Measurements from ENCODE around the gene POMGNT1.

The POMGNT1 gene

GRCh38 chr1:46152016-46152415 is 46.2 kb downstream of the POMGNT1 start:
- no peak for DNase-seq

- DNase-seq: no peak
Measured at GRCh38 chr1:46150085-46150484, 48.1 kb downstream of the POMGNT1 start.

DNA sequence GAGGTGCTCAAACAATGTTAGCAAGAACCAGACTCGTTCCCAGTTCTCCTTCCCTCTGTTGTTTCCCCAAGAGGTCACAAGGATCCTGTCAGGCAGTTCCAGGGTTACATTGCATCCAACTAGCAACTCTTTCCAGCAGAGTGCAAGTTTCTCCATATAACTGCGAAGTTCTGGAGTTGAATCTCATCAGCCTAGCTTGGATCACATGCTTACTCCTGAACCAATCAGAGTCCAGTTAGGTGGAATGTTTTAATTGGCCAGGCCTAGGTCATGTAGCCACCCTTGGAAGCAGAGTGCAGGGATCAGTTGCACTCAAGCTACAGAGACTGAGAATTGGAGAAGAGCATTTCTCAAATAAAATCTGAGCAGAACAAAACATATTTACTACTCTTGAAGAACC is 49.9 kb downstream of the POMGNT1 start:
- DNase-seq: no peak
